KG1 (cell line): ENCODE data around the gene WDR37.
A peak's percentile ranks its signal among the peaks of the same experiment; 100 is the strongest.
"Not testable (repeated sequence)": the region's sequence is repeated elsewhere in the genome, so short reads cannot be mapped to it uniquely, and the experiment has no call there.

Experiments
- DNase-seq: peaks from one replicate; lab custom pipeline; 2025; lab: John Stamatoyannopoulos, UW

Gene WDR37

GRCh38 chr10:1041514-1041913 is 14.7 kb upstream of the WDR37 start:
- no peak for DNase-seq

DNA sequence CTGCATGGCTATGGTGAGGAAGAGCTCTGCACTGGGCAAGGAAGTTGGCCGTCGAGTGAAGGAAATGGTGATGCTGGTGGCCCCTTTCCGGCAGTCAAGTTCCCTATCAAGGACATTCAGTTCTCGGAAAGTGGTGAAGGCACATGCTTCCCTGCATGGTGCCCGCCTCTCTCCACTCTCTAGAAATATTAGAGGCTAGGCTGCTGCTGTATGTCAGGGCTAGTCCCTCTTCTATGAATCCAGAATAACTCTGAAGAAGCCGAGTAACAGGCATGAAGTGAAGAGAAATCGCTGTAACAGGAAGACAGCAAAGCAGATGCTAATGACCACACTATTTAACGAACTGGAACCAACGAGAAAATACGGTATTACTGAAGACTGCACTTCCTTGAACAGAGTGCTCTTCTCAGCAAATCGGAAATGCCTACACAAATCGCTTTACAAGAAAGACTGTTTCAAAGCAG is 12.6 kb upstream of the WDR37 start:
- peak; percentile 64 for DNase-seq

DNA sequence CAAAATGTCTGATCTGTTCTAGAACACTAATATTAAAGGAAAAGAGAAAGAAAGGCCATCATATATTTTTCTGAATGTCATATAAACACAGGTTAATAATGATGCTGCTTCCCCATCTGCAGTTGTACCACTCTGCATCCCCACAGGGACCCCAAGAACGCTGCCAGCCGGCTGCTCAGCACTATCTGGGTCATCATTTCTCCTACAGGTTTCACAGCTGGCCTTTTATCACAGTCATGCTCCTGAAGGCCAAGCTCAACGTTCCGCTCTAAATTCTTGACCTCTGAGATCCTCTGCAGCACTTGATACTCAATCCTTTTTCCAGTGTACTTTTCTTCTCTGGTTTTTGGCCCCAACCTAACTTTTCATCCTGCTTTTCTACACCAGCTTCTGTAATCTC is 12.0 kb upstream of the WDR37 start:
- DNase-seq: no peak

DNA sequence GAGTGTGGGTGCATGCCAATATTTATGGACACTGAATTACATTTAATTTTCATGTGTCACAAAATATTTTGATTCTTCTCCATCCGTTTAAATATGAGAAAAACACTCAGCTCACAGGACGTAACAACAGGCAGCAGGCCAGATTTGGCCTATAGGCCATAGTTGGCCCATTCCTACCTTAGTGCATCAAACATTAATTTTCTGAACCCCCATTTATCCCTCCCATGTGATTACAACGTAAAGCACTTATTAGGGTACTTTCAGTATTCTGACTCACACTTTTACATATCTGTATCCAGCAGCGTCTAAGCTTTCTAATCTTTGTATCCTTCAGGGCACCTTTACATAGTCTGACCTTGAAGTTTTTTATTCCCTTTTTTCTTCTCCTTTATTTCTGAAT is 11.2 kb upstream of the WDR37 start:
- no peak for DNase-seq

DNA sequence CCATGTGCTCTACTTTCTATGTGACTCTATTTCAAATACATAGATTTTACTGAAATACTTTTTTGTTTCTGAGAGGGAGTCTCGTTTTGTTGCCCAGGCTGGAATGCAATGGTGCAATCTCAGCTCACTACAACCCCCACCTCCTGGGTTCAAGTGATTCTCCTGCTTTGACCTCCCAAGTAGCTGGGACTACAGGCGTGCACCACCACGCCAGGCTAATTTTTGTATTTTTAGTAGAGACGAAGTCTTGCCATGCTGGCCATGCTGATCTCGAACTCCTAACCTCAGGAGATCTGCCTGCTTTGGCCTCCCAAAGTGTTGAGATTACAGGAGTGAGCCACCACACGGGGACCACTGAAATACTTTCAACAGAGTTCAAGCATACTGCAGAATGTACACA is 10.8 kb upstream of the WDR37 start:
- no peak for DNase-seq

DNA sequence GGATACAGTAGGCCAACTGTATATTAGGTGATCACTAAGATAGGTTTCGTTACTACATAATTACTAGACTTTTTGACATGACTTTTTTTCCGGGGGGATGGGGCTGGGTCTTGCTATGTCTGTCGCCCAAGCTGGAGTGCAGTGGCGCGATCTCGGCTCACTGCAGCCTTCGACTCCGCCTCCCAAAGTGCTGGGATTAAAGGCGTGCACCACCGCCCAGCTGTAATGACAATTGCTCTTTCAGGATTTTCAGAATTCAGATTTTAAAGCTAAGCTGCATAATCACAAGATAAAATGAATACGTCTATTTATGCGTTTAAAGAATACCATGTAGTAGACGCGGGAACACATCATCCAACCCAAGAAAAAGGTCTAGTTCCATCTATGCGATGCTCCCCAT is 8.2 kb upstream of the WDR37 start:
- DNase-seq: no peak

DNA sequence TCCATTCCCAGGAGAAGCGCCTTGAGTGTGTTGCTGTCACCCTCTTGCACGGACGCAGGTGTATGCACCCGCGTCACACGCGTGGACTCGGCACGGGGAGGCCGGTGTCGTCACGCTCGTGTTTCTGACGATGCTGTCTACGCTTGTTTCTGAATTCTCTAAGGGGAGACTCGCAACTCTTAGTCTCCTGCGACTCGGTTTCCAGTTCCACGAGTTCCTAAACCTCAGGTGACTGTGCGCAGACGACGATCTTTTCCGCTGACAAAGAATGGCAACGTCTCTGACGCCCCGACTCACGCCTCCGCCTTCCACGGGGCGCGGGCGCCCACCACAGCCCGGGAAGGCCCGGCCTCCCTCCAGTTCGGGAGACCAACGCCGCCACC is 7.8 kb upstream of the WDR37 start:
- DNase-seq: no peak

DNA sequence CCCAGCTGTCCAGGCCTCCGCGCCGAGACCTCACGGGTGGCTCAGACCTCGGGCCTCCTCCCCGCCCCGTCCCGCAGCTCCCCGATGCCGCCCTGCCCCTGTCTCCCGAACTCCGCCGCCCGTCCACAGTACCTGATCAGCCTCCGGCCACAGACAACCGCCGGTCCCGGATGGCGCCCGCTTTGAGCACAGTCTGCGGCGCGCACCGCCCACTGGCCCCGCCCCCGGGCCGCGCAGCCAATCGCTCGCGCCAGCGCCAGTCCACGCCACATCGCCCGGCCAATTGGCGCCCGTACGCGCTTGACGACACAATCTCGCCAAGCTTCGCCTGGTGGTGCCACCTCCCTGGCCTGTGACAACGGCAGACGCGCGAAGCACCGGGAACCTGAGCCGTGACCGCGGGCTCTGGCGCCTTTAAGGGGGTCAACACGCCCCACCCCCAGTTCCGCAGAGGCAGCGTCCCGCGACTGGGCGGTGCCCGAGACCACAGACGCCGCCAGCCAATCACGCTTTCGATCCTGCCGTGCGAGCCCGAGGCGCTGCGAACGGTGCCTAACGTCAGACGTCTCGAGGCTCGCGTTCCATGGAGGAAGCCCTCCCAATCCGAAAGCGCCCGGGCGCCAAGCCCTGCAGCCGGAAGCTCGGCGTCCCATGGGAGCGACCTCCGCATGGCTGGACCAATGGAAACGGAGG is 7.3 kb upstream of the WDR37 start, which contains the start of gene IDI1:
IDI1 (minus strand) TSS at position 388 of the 693 bp plus-strand sequence; CDS start at position 272, 116 bp downstream.
- DNase-seq: peak; percentile 100

GRCh38 chr10:1049425-1049958 is 6.7 kb upstream of the WDR37 start:
- DNase-seq: no peak

DNA sequence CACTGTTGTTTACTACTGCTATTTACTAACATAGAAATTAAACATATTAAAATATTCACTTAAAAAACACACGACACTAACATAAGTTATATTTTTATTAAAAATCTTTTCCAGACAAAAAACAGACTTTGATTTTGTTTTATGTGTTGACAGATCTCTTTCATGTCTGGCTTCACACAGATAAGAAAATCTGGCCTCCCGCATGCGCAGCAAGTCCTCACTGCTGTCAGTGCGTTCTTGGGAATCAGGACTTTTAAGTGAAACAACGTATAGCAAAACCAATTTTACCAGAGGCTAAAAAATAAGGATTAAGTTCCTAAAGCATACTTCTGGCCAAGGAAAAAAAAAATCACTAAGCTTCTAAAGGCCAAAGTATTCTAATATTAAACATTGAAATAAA is 6.0 kb upstream of the WDR37 start:
- DNase-seq: no peak

DNA sequence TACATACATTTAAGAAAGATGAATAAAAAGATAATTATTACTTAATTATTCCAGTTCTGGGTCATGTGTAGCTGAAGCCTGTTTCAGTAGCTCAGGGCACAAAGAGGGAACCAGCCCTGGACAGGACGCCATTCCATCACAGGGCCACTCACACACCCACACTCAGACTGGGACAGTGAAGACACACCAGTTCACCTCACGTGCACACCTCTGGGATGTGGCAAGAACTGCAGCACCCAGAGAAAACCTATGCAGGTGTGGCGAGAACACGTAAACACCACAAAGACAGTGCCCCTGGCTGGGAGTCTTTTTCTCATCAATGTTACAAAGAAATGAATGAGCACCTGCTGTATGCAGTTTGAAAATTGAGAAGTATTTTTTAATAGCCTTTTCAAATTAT is 5.6 kb upstream of the WDR37 start:
- no peak for DNase-seq

- DNase-seq: no peak
These were observed 1.5 kb upstream of the WDR37 start for GRCh38 chr10:1054684-1055083.

DNA sequence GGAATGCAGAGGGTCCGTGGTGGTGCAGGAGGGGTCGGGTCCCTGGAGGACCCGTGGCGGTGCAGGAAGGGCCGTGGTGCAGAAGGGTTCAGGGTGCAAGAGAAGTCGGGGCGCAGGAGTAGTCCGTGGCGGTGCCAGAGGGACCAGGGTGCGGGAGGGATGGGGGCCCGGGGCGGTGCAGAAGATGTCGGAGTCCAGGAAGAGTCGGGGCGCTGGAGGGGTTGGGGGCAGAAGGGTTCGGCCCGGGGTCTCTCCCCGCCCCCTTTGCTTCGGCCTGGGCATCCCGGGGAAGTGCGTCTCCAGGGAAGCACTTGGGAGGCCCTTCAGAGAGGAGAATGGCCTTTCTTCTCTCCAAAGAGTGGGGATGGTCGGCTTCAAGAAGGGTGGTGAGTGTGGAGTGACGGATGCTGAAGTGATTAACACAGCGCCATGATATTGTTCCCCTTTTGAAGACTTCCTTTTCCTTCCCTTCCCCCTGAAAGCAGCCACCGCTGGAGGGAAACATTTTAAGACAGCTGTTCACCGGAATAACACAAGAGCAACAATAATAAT is 997 bp downstream of the WDR37 start:
- DNase-seq: no peak

GRCh38 chr10:1058017-1058416 is 1.8 kb downstream of the WDR37 start:
- DNase-seq: no peak

DNA sequence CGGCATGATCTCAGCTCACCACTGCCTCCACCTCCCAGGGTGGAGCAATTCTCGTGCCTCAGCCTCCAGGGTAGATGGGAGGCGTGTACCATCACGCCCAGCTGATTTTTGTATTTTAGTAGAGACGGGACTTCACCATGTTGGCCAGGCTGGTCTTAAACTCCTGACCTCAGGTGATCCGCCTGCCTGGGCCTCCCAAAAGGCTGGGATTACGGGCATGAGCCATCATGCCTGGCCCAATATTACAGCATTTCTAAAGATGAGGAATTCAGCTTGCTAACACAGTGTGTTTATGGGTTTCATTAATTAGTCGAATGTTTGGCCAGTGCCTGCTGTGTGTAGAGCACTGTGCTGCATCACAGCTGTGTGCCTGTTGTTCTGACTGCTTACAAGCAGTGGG is 3.7 kb downstream of the WDR37 start:
- no peak for DNase-seq

DNA sequence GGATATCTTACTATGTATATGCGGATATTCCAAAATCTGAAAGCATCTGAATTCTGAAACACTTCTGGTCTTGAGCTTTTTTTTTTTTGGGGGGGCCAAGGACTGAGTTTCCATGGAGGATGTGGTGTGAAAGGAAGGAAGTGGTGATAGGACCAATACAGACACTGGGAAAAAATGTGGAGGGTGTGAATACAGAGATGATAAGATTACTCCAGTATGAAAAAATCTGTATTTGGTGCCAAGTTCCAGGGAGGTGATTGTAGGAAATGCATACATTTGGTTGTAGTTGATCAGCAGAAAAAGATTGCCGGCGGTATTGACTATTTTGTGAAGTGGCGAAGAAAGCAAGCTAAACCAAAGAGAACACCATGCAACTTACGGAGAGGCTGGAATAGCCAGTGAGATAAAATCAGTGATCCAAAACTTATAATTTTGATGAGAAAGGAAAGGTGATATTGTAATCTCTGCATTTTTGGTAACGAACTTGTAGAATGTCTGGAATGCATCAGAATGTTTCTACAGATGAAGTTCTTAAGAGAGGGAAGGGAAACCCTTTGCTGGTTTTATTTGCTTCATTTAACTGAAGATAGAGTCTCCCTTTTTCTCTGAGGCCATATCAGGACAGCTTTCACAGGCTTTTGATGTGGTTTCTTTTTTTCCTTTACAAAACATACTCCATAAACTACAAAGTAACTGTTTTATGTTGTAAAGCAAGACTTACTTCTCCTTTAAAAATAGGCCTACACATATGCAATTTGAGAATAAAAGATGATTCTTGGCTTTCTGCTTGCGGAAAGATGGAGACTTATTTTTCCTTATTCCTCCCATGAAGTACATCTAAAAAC is 6.0 kb downstream of the WDR37 start:
- no peak for DNase-seq

DNA sequence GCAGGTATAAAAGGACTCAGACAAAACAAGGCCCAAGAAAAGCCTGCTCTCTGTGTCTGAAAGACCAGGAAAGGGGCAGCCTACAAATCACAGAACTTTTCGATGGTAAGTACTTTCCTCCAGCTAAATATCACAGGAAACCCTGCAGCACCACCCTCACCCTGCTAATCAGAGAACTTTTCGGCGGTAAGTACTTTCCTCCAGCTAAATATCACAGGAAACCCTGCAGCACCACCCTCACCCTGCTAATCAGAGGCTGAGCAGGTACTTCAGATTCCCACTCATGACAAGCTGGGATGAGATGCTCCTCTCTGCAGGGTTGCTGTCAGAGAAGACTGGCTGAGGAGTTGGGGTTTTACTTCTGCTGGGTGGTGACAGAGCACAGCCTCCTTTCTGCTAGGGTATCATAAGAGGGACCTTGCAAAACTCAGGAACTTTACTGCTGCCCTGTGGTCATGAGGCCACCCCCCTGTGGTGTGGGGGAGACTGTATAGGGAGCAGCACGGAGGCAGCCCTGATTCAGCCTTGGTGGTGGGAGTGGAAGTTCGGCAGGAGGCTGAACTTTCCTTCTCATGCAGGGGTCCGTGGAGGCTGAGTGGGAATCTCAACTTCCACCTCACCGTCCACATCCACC is 7.2 kb downstream of the WDR37 start:
- no peak for DNase-seq

- no peak for DNase-seq
These were observed 8.7 kb downstream of the WDR37 start for GRCh38 chr10:1064964-1065247.

DNA sequence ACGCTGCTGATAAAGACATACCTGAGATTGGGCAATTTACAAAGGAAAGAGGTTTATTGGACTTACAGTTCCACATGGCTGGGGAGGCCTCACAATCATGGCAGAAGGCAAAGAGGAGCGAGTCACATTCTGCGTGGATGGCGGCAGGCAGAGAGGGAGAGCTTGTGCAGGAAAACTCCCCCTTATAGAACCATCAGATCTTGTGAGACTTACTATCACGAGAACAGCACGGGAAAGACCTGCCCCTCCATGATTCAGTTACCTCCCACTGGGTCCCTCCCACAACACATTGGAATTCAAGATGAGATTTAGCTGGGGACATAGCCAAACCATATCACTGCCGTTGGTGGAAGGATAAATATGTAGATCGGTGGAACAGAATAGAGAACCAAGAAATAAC is 10.5 kb downstream of the WDR37 start:
- DNase-seq: not testable (repeated sequence)

DNA sequence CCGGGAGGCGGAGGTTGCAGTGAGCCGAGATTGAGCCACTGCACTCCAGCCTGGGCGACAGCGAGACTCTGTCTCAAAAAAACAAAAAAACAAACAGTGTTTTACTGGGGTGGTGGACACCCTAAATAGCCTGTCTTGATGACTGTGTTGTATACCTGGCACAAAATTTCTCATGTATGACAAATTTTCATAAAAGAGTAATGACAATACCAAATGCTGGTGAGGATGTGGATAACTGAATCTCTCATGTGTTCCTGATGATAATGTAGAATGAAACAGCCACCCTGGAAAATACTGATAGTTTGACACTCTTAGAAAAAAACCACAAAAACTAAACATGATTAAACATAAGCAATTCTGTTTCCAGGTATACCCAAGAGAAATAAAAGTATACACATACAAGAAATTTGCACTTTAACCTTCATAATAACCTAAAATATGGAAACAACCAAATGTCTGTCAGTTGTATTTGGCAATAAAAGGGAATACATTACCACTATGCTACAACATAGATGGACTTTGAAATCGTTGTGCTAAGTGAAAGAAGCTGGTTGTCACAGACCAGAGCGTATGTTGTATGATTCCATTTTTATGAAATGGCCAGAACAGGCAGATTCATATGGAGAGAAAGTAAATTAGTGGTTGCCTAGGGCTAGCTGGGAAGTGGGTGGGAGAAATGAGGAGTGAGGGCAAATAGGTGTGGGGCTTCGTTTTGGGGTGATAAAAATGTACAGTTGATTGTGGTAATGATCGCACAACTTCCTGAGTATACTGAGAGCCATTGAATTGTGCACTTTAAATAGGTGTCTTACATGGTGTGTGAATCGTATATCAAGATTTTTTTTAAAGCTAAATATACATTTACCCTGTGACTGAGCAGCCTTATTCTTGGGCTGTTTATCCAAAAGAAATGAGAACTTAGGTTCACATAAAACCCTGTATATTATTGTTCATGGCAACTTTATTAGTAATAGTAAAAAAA is 12.5 kb downstream of the WDR37 start:
- DNase-seq: no peak

DNA sequence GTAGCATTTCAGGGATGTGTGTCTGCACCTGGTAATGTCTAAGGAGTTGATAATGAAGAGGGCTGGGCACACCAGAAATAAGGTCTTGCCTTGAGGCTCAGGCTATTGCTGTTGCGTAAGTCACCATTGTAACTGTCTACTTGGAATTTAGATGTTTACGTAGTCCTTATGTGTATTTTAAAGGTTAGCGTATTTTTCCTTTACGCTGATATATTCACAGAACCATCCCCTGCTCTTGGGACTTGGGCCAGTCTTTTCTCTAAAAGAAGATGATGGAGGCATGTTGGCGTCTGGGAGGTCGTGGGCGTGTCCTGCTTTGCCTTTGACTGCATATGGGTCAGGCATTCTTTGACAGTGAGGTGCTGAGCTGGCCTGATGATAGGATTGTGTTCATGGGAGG is 14.7 kb downstream of the WDR37 start:
- no peak for DNase-seq
